Measurements from ENCODE around the gene SSX4B. TPM values are rescaled to one million over a fixed set of nuclear protein-coding genes. Genes with fewer than 3 reads are reported as not detected.
"Not testable (repeated sequence)": the region's sequence is repeated elsewhere in the genome, so short reads cannot be mapped to it uniquely, and the experiment has no call there.

Gene SSX4B, protein sequence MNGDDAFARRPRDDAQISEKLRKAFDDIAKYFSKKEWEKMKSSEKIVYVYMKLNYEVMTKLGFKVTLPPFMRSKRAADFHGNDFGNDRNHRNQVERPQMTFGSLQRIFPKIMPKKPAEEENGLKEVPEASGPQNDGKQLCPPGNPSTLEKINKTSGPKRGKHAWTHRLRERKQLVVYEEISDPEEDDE
- 0.42 TPM in 1 of 2 replicates, not detected in the other for total RNA-seq (2014; rRNA removed; shearing (Covaris generic))
- 0.13 TPM in 1 of 2 replicates, not detected in the other for polyA plus RNA-seq (2015; cell fraction: cytosol; rRNA removed)
- polyA plus RNA-seq (2015; cell fraction: nucleus; rRNA removed) = not detected in 2 replicates

DNA sequence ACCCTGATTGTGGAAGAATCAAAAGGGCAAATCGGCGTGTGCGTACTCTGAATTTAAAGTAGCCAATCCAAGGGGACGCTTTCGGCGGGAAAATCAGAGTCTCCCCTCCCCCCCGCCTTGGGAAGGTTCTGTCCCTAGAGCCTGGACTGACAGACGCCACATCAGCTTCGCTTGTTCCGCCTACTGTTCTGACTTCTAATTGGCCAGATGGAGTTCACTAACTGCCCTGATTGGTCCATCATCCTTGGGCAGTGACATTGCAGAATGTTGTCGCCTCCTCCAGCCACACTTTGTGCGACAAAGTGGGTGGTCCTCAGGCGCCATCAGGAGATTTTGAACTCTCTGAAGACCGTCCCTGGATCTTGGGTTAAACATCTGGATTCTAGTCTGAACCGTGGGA lies at the start of gene SSX4B:
Gene SSX4B (minus strand): TSS at position 101 of the 400 bp plus-strand sequence. CDS start 588 bp downstream, outside the sequence.
- DNase-seq (ENCODE audit: low read depth, low spot score); in situ Hi-C loops (cut with HindIII; ENCODE audit: low pct_unique_long_range_greater_than_20kb, low sequenced_read_pairs): not testable (repeated sequence)

DNA sequence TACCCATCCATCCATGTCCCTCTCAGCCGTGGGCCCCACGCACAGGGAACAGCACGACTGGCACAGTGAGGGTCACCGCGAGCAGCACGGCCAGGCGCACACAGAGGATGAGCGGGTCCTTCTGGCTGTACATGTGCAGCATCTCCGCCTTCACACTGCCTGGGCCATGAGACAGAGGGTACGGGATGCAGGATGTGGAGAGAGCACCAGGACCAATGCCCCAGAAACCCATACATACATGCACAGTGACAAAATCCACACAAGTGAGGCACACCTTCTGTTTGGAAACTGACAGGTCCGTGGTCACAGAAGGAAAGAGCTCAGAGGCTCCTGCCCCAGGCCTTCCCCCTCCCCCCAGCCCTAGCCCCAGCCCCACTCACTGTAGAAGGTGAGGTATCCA lies 48.8 kb upstream of the SSX4B start:
- no peak for DNase-seq (ENCODE audit: low read depth, low spot score)
- in situ Hi-C loops (cut with HindIII; ENCODE audit: low pct_unique_long_range_greater_than_20kb, low sequenced_read_pairs) = no loop called here

DNA sequence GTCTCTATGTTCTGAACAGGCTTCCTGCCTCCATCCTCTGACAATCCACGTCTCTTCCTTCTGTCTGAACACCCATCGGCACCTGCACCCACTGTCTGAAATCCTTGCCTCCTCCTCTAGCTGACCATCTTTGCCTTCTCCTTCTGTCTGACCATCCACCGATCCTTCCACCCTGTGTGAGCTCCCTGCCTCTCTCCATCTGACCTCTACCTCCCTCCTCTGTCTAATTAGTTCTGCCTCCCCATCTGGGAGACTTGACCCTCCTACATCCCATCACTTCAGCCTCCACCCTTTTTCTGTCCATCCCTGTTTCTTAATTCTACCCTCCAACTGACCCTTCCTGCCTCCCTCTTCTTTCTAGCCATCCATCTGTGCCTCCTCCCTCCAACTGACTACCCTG lies 48.3 kb upstream of the SSX4B start:
- in situ Hi-C loops (cut with HindIII; ENCODE audit: low pct_unique_long_range_greater_than_20kb, low sequenced_read_pairs) = no loop called here
- no peak for DNase-seq (ENCODE audit: low read depth, low spot score)

DNA sequence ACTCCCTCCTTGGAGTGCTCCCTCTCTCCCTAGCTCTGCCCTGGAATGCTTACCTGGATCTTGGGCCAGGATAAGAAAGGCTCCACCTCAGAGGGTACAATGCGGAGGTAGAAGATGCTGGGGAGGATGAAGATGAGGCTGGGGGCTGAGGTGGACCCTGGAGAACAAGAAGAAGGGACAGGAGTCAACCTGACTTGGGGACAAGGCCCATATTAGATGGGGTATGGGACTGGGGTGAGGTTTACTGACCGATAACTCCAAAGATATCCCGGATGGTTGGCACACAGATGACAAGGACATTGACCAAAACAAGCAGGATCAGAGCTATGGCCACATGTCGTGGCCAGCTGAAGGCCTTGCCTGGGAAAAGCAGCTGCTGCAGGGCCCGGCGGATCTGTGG lies 47.7 kb upstream of the SSX4B start:
- in situ Hi-C loops (cut with HindIII; ENCODE audit: low pct_unique_long_range_greater_than_20kb, low sequenced_read_pairs) = no loop called here
- no peak for DNase-seq (ENCODE audit: low read depth, low spot score)

DNA sequence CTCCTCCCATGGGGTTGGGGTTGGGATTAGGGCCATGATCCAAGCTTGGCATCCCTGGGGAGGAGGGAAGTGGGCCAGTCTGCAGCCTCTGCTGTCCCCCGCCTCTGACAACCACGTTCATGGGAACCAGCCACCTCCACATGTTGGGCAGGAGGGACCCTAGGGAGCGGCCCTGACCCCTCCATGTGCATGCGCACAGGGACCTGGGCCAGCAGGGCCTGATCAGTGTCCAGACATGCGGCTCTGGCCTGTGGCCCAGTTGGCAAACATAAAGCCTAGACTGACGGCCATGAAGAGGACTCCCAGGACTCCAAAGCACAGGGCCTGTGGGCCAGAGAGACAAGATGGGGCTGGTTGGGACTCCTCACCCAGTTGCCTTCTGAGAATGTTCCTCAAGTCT lies 47.0 kb upstream of the SSX4B start:
- in situ Hi-C loops (cut with HindIII; ENCODE audit: low pct_unique_long_range_greater_than_20kb, low sequenced_read_pairs) = no loop called here
- DNase-seq (ENCODE audit: low read depth, low spot score) = no peak

DNA sequence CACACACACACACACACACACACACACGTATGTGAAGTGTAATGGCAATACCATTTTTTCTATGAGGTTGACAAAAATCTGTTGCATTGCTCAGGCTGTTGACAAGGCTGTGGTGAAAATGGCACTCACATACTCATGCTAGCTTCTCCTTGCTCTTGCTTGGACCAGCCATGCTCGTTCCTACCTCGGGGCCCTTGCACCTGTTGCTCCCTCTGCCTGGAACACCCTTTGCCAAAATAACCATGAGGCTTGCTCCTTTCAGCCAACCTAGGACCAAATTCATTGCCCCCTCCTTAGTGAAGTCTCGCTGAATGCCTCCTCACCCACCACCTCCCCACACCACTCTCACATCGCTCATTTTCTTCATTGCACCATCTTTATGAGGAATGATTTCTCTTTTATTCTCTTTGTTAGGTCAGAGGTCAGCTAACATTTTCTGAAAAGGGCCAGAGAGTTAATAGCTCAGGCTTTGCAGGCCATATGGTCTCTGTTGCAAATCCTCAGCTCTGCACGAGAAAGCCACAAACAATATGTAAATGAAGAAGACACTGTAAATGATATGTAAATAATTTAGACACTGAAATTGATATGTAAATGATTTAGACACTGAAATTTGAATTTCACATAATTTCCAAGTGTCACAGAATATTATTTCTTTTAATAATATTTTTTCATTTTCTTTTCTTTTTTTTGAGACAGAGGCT lies 45.0 kb upstream of the SSX4B start:
- no peak for DNase-seq (ENCODE audit: low read depth, low spot score)
- in situ Hi-C loops (cut with HindIII; ENCODE audit: low pct_unique_long_range_greater_than_20kb, low sequenced_read_pairs) = no loop called here

DNA sequence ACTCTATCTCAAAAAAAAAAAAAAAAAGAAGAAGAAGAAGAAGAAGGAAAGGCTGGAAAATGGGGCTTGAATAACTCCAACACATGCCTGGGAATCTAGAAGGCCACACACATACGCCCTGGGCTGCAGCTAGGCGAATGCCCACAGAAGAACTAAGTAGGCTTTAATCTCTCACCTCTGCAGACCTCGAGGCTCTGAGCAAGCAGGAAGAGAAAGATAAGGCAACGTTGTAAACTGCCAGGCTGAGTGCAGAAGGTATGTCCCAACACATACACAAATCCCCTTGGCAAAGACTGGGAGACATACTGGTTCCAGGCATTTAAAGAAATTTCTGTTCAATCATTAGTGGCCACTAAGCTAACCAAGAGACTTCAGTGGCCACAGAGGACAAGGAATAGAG lies 39.9 kb upstream of the SSX4B start:
- in situ Hi-C loops (cut with HindIII; ENCODE audit: low pct_unique_long_range_greater_than_20kb, low sequenced_read_pairs) = no loop called here
- no peak for DNase-seq (ENCODE audit: low read depth, low spot score)

DNA sequence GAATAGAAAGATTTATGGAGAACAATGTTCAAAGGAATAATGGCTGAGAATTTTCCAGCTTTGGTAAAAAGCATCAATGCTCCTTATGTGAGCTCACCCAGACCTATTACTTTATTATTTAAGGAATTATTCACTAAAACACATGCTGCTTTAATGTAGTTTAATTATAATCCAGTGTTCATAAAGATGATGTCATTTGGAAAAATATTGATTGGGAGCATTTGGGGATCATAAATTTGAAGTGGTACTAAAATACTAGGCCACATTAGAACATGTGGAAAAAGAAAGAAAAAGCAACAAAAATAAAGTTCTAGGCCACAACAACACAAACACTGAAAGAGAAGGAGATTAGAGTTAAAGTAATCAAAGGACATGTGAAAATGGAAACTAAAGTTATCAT lies 38.3 kb upstream of the SSX4B start:
- no peak for DNase-seq (ENCODE audit: low read depth, low spot score)
- in situ Hi-C loops (cut with HindIII; ENCODE audit: low pct_unique_long_range_greater_than_20kb, low sequenced_read_pairs) = no loop called here

DNA sequence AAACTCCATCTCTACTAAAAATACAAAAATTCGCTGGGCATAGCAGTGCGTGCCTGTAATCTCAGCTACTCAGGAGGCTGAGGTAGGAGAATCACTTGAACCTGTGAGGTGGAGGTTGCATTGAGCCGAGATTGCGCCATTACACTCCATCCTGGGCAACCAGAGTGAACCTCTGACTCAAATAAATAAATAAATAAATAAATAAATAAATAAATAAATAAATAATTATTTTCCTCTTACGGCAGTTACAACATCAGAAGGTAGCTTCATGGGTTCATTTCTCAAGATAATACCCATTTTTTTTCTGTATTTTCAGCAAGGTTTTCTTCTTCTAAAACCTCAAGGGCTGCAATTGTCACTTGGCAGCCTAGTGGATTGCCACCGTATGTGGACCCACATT lies 35.4 kb upstream of the SSX4B start:
- DNase-seq (ENCODE audit: low read depth, low spot score); in situ Hi-C loops (cut with HindIII; ENCODE audit: low pct_unique_long_range_greater_than_20kb, low sequenced_read_pairs): not testable (repeated sequence)

DNA sequence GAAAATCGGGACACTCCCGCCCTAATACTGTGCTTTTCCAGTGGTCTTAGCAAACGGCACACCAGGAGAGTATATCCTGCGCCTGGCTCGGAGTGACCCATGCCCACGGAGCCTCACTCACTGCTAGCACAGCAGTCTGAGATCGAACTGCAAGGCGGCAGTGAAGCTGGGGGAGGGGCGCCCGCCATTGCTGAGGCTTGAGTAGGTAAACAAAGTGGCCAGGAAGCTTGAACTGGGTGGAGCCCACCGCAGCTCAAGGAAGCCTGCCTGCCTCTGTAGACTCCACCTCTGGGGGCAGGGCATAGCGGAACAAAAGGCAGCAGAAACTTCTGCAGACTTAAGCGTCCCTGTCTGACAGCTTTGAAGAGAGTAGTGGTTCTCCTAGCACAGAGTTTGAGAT lies 22.0 kb upstream of the SSX4B start:
- in situ Hi-C loops (cut with HindIII; ENCODE audit: low pct_unique_long_range_greater_than_20kb, low sequenced_read_pairs); DNase-seq (ENCODE audit: low read depth, low spot score): not testable (repeated sequence)

DNA sequence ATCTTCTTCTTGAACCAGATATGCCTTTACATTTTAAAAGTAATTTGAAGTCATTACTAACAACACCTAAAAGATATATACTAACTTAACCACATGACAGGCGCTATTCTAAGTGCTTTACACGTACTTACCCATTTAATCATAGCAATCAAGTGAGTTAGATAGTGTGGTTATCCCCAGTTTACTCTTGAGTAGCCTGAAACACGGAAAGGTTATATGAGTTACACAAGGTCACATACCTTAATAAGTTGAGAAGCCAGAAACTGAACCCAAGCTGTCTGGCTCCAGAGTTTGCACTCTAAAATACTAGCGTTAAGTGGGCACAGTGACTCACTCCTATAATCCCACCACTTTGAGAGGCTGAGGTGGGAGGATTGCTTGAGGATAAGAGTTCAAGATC lies 18.4 kb upstream of the SSX4B start:
- in situ Hi-C loops (cut with HindIII; ENCODE audit: low pct_unique_long_range_greater_than_20kb, low sequenced_read_pairs) = not testable (repeated sequence)

DNA sequence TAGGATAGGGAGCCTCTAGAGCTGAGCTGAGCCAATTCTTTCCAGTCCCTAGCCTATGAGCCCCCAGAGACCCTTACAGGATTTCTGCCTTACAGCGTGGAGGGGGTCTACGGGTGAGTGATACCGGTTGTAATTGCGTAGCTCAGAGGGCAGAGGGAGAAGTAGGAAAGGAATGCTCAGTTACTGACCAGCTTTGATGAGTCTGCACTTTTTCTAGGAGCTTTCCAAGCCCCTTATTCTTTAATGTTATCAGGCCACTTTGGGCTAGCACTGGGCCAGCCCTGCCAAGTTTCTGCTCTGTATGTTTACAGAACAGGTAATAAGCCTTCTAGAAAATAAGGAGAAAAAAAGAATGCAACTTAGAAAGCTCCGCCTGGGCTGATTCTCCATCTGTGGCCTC lies 17.8 kb upstream of the SSX4B start:
- in situ Hi-C loops (cut with HindIII; ENCODE audit: low pct_unique_long_range_greater_than_20kb, low sequenced_read_pairs); DNase-seq (ENCODE audit: low read depth, low spot score): not testable (repeated sequence)

More for the DNA sequence above, 18.4 kb upstream of the SSX4B start:
- not testable (repeated sequence) for DNase-seq (ENCODE audit: low read depth, low spot score)

DNA sequence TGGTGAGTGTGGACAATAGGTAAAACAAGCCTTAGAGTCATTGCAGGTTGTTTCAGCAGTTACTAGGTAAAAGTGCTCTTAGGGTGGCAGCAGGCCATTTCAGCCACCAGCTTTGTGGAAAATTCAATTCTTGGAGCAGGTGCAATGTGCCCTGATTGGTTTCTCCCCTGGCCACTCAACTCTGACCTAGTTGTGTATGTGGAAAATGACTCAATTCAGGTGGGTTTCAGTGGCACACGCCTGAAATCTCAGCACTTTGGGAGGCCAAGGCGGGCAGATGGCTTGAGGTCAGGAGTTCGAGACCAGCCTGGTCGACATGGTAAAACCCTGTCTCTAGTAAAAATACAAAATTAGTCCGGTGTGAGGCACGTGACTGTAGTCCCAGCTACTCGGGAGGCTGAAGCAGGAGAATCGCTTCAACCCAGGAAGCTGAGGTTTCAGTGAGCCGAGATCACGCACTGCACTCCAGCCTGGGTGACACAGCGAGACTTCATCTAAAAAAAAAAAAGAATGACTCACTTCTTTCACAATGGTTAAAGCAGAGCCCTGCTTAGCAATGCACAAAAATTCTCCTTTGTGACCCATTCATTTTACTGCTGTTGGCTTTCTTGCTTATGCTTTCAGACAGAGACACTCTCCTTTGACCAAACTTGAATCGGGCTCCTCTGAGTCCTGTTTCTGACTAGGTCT lies 15.4 kb upstream of the SSX4B start:
- DNase-seq (ENCODE audit: low read depth, low spot score); in situ Hi-C loops (cut with HindIII; ENCODE audit: low pct_unique_long_range_greater_than_20kb, low sequenced_read_pairs): not testable (repeated sequence)

DNA sequence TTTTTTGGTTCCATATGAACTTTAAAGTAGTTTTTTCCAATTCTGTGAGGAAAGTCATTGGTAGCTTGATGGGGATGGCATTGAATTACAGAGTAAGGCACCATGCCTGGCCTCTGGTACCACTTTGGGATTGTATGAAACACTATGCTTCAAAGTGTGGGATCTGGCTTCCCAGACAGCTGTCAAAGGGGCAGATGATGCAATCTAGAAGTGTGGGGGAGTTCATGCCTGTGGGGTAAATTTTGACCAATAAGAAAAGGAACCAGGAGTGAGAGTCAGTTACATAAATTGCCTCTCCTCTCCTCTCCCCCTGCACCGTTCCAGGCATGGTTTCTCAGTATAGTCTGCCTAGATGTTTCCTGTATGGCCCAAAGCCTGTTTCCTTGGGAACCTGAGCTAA lies 13.9 kb downstream of the SSX4B start:
- in situ Hi-C loops (cut with HindIII; ENCODE audit: low pct_unique_long_range_greater_than_20kb, low sequenced_read_pairs) = not testable (repeated sequence)

DNA sequence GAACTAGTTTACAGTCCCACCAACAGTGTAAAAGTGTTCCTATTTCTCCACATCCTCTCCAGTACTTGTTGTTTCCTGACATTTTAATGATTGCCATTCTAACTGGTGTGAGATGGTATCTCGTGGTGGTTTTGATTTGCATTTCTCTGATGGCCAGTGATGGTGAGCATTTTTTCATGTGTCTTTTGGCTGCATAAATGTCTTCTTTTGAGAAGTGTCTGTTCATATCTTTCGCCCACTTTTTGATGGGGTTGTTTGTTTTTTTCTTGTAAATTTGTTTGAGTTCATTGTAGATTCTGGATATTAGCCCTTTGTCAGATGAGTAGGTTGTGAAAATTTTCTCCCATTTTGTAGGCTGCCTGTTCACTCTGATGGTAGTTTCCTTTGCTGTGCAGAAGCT lies 14.8 kb downstream of the SSX4B start:
- in situ Hi-C loops (cut with HindIII; ENCODE audit: low pct_unique_long_range_greater_than_20kb, low sequenced_read_pairs); DNase-seq (ENCODE audit: low read depth, low spot score): not testable (repeated sequence)

More for the DNA sequence above, 13.9 kb downstream of the SSX4B start:
- not testable (repeated sequence) for DNase-seq (ENCODE audit: low read depth, low spot score)

DNA sequence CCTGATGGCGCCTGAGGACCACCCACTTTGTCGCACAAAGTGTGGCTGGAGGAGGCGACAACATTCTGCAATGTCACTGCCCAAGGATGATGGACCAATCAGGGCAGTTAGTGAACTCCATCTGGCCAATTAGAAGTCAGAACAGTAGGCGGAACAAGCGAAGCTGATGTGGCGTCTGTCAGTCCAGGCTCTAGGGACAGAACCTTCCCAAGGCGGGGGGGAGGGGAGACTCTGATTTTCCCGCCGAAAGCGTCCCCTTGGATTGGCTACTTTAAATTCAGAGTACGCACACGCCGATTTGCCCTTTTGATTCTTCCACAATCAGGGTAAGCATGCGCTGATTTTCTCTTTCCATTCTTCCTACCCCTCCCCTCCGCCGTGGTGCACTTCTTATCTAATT lies 28.5 kb downstream of the SSX4B start, which contains the start of gene SSX4:
Gene SSX4 (plus strand): TSS at position 301 of the 400 bp plus-strand sequence. CDS start 515 bp downstream, outside the sequence.
- in situ Hi-C loops (cut with HindIII; ENCODE audit: low pct_unique_long_range_greater_than_20kb, low sequenced_read_pairs); DNase-seq (ENCODE audit: low read depth, low spot score): not testable (repeated sequence)

DNA sequence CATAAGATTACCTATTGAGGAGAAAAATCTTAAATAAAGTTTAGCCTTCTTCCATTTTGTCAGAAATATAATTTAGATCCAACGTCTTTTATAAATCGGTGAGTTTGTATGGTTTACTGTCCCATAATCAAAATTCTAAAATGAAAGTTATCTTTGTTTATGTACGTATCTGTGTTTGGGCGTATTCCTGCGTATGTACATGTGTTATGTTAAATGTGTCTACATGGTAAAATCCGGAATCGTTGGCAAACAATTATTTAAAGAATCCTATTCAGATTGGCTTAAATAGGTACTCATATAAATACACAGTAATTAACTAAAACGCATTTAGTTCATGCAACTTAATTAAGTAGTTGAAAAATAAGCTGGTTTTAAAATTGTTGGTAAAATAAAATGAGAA lies 41.4 kb downstream of the SSX4B start:
- DNase-seq (ENCODE audit: low read depth, low spot score); in situ Hi-C loops (cut with HindIII; ENCODE audit: low pct_unique_long_range_greater_than_20kb, low sequenced_read_pairs): not testable (repeated sequence)

DNA sequence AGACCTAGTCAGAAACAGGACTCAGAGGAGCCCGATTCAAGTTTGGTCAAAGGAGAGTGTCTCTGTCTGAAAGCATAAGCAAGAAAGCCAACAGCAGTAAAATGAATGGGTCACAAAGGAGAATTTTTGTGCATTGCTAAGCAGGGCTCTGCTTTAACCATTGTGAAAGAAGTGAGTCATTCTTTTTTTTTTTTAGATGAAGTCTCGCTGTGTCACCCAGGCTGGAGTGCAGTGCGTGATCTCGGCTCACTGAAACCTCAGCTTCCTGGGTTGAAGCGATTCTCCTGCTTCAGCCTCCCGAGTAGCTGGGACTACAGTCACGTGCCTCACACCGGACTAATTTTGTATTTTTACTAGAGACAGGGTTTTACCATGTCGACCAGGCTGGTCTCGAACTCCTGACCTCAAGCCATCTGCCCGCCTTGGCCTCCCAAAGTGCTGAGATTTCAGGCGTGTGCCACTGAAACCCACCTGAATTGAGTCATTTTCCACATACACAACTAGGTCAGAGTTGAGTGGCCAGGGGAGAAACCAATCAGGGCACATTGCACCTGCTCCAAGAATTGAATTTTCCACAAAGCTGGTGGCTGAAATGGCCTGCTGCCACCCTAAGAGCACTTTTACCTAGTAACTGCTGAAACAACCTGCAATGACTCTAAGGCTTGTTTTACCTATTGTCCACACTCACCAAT lies 43.9 kb downstream of the SSX4B start:
- in situ Hi-C loops (cut with HindIII; ENCODE audit: low pct_unique_long_range_greater_than_20kb, low sequenced_read_pairs); DNase-seq (ENCODE audit: low read depth, low spot score): not testable (repeated sequence)
